Hepatocyte (in vitro differentiated cells): Measurements from ENCODE around the gene SEMA6A.

ENCODE experiments used
- CTCF ChIP-seq: fragments of 200-600 bp; sonication (generic); IDR thresholded peaks from 2 replicates; pipeline ENCODE4 v1.5.1; 2016; ENCODE audit warnings: antibody characterized with exemption, mild to moderate bottlenecking; ENCODE audit not compliant: poor library complexity
- EZH2 ChIP-seq: fragments of 200-600 bp; sonication (generic); IDR thresholded peaks from 2 replicates; pipeline ENCODE4 v1.6.1; 2016; ENCODE audit warnings: antibody characterized with exemption, mild to moderate bottlenecking, borderline replicate concordance

- TF ChIP-seq CTCF = no peak
- no peak for TF ChIP-seq EZH2
Observed at GRCh38 chr5:116459301-116459700, 115.3 kb downstream of the SEMA6A start.
